NCI-H774 (cell line): ENCODE measurements around the gene SPATA33.
"Not testable (repeated sequence)": the region's sequence is repeated elsewhere in the genome, so short reads cannot be mapped to it uniquely, and the experiment has no call there.

Source experiments
- DNase-seq: peaks from one replicate; lab custom pipeline; 2025; lab: John Stamatoyannopoulos, UW

Gene SPATA33

DNA sequence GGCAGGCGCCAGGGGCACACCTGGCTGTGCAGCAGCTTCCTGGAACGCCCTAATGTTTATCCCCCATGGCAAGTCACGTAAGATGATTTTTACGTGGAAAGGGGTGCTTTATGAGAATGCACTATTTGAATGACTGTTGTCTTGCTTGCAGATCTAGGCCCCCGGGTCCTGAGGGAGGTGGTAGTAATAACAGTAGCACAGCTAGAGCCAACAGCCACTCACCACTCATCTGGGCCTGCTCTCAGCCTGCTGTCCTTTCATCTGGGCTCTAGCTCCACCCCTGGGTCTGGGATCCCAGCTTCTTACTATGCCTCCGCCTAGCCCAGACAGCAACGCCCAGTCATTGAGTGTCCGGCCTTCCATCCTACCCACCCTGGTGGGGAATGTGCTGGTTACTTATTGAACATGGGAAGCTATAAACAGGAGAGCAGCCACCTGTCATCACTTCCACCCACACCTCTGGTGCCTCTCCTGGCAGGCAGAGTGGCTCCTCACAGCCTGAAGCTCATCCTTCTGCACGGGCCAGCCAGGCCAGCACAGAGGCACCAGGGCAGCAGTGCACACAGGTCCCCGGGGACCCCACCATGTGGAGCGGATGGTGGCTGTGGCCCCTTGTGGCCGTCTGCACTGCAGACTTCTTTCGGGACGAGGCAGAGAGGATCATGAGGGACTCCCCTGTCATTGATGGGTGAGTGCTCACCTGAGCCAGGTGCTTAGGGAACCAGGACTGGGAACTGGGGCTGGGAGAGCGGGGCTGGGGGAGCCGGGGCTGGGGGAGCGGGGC lies 27.6 kb upstream of the SPATA33 start:
- DNase-seq = no peak

- no peak for DNase-seq
Observed at GRCh38 chr16:89633064-89633631, 24.5 kb upstream of the SPATA33 start.

DNA sequence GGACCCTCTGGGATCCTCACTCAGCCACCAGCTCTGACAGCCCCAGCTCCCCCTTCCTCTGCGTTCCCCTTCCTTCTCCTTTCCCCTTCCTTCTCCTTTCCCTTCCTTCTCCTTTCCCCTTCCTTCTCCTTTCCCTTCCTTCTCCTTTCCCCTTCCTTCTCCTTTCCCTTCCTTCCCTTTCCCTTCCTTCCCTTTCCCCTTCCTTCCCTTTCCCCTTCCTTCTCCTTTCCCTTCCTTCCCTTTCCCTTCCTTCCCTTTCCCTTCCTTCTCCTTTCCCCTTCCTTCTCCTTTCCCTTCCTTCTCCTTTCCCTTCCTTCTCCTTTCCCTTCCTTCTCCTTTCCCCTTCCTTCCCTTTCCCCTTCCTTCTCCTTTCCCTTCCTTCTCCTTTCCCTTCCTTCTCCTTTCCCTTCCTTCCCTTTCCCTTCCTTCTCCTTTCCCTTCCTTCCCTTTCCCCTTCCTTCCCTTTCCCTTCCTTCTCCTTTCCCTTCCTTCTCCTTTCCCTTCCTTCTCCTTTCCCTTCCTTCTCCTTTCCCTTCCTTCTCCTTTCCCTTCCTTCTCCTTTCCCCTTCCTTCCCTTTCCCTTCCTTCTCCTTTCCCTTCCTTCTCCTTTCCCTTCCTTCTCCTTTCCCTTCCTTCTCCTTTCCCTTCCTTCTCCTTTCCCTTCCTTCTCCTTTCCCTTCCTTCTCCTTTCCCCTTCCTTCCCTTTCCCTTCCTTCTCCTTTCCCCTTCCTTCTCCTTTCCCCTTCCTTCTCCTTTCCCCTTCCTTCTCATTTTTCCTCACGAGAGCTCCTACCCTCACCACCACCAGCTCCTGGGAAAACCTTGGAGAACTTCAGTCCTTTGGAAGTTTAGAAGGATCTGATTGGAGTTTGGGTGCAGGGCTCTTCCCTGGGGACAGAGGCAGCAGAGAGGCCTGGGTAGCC lies 22.9 kb upstream of the SPATA33 start:
- DNase-seq = not testable (repeated sequence)

DNA sequence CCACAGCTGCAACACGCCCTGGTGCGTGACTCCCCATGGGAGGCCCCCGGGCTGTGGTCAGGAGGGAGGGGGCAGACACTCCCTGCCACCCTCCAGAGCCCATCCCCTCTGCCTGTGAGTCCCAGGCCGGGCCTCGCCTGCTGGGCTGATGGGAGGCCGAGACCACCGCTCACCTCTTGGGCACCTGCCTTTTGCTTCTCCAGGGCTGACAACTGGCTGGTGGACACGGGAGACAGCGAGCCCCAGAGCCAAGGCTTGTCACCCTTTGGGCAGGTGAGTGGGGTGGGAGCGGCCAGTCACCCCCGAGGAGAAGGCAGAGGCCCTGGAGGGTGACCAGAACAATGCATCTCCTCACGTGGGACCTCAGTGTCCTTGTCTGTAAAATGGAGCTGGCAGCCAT lies 21.0 kb upstream of the SPATA33 start:
- no peak for DNase-seq

DNA sequence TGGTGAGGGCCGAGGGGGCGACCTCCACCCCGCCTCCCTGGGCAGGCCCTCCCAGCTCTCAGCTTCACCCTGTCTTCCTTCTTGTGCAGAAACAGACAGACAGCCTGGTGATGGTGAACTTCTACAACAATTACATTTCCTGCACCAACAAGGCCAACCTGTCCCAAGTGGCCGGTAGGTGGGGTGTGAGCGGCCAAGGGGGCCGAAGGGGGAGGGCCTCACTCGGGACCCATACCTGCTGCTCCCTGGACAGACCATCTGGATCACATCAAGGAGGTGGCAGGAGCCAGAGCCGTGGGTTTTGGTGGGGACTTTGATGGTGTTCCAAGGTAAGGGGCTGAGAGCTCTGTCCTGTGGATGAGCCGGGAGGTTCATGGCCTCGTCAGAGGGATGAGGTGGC lies 20.3 kb upstream of the SPATA33 start:
- DNase-seq = no peak

DNA sequence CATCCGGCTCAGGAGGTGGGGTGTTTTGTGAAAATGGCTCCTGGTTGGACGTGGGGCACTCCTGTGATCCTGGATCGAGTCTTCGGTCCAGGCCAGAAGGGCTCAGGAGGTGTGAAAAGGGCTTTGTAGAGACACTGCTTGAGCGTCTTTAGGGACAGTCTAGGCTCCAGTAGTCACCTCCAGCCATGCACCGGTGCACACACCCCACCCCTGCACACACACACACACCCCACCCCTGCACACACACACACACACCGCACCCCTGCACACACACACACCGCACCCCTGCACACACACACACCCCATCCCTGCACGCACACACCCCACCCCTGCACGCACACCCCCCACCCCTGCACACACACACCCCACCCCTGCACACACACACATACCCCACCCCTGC lies 19.2 kb upstream of the SPATA33 start:
- no peak for DNase-seq

GRCh38 chr16:89639385-89639784 lies 18.3 kb upstream of the SPATA33 start:
- DNase-seq = no peak

GRCh38 chr16:89641458-89642119 lies 16.0 kb upstream of the SPATA33 start:
- DNase-seq = no peak

- DNase-seq = no peak
Observed at GRCh38 chr16:89642574-89642973, 15.1 kb upstream of the SPATA33 start.

- no peak for DNase-seq
Observed at GRCh38 chr16:89643769-89644300, 13.8 kb upstream of the SPATA33 start.

GRCh38 chr16:89645122-89645521 lies 12.5 kb upstream of the SPATA33 start:
- no peak for DNase-seq

- DNase-seq = no peak
Observed at GRCh38 chr16:89646270-89646669, 11.4 kb upstream of the SPATA33 start.

- no peak for DNase-seq
Observed at GRCh38 chr16:89646906-89647305, 10.7 kb upstream of the SPATA33 start.

DNA sequence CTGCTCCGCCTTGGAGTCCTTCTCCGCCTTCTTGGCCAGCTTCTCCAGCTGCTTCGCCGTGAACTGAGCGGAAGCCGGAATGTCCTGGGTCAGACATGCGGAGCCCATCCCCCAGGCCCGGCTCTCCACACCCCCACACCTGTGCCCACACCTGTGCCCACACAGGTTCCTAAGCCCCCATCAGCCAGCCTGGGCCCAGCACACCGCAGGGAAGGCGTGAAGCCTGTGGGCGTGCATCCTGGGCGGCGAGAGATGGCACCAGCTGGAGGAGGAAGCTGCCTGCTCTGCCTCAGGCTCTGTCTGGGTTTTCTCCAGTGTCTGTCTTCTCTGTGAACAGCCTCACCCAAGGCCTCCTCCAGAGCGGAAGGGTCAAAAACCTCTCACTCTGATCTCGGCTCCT lies 6.1 kb upstream of the SPATA33 start:
- no peak for DNase-seq

- DNase-seq = no peak
Observed at GRCh38 chr16:89653656-89654295, 3.9 kb upstream of the SPATA33 start.

- no peak for DNase-seq
Observed at GRCh38 chr16:89655062-89655643, 2.5 kb upstream of the SPATA33 start.

DNA sequence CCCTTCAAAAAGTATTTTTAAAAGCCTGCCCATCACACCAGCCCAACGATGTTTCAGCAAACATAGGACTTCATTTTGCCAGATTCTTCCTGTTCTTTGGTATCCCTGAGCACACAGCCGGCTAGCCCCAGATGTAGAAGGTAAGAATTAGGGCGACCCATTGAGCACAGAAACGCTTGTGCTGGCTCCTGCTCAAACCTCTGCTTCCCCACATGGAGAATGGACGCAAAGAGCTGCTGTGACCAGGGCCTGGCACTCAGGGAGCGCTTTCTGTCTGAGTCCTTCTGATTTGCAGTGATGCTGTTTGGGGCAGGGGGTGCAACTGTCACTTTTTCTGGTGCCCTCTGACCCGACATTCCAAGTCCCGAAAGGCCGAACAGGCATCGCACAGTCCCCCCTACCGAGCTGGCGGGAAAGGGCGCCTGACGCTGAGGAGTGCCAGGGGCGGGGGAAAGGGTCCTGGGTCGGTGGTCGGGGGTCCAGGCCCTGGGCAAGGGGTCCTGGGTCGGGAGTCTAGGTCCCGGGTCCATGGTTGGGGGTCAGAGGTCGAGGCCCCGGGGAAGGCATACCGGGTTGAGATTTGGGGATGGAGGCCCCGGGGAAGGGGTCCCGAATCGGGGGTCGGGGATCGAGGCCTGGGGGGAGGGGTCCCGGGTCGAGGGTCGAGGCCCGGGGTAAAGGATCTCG lies 1.1 kb upstream of the SPATA33 start:
- no peak for DNase-seq

DNA sequence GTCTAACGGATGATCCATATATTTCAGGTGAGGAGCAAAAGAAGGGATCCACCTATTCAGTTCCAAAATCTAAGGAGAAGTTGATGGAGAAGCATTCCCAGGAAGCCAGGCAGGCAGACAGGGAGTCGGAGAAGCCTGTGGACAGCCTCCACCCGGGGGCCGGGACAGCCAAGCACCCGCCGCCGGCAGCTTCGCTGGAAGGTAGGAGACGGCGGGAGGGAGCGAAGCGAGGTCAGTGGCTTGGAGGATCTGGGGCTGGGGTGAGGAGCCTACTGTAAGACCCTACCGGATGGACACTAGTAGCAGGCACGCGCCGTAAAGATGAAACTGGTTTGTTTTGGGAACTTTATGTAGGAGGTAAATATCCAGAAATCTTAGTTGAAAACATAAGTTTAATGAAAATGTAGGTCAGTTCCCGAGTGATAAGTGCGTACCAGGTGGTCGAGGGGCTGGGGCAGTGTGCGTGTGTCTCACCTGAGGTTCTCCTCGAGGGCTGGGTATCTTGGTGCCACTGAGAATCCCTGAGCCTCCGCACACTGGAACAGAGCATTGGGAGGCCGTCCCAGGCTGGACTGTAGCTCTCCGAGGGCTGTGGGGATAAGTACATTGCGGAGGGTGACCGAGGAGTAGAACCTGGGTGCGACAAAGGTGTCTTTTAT lies 714 bp downstream of the SPATA33 start:
- no peak for DNase-seq

DNA sequence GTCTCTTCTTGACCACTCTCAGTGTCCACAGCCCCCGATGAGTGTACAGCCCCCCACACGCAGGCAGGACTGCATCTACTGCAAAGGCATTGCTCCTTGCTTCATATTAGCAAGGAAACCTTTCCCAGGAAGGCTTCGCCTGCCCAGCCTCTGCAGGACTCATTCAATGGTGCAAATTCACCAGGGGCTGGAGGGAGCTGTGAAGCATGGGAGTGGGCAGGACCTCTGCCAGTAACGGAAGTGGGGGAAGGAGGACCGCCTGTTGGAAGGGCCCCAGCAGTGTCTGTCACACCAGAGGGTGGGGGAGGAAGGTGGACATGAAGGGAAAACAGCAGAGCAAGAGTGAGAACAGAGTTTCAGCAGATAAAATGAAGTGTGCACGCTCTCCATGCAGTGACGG lies 2.5 kb downstream of the SPATA33 start:
- no peak for DNase-seq

GRCh38 chr16:89661215-89661614 lies 3.6 kb downstream of the SPATA33 start:
- DNase-seq = no peak
